Stimulated activated effector memory CD8-positive, alpha-beta T cell treated with anti-CD3 and anti-CD28 coated beads, Interleukin-12 subunit alpha, Interleukin-12 subunit beta, amount 100 ng/mL, for 72 hours (primary cell): ENCODE data around the gene LY86.
A peak's percentile ranks its signal among the peaks of the same experiment; 100 is the strongest.

Experiments used
- ATAC-seq: fragments of 150-1000 bp; cut with Tn5 transposase; 2 replicates; pipeline ENCODE4 v1.10.0; 2021
- DNase-seq, 2 donors: peaks; one replicate each; pipeline ENCODE4 v3.0.0; 2021 to 2022; ENCODE audit warnings: low spot score in 2 of 2
- H3K27ac Mint-ChIP-seq: one replicate; pipeline ENCODE4 v1.8.0; 2022; ENCODE audit warnings: mild to moderate bottlenecking, mixed read lengths
- H3K36me3 Mint-ChIP-seq: one replicate; pipeline ENCODE4 v1.8.0; 2022; ENCODE audit warnings: mild to moderate bottlenecking, mixed read lengths
- H3K4me1 Mint-ChIP-seq: one replicate; pipeline ENCODE4 v1.8.0; 2022; ENCODE audit warnings: mixed read lengths
- H3K4me3 Mint-ChIP-seq: one replicate; pipeline ENCODE4 v1.8.0; 2022; ENCODE audit warnings: mild to moderate bottlenecking, mixed read lengths
- H3K9me3 Mint-ChIP-seq: one replicate; pipeline ENCODE4 v1.8.0; 2022; ENCODE audit warnings: mixed read lengths

Gene LY86

GRCh38 chr6:6699741-6700367 lies 111.3 kb downstream of the LY86 start:
- H3K9me3 Mint-ChIP-seq, result no peaks in the 10 kb centered on the region
- ATAC-seq (peak; percentile 4), DNase-seq (no peak)
- H3K27ac Mint-ChIP-seq, result no peak overlapping the region
- no peaks in the 10 kb centered on the region for H3K4me1 Mint-ChIP-seq
- H3K4me3 Mint-ChIP-seq, result no peak overlapping the region
- H3K36me3 Mint-ChIP-seq, result no peaks in the 10 kb centered on the region

- Mint-ChIP-seq H3K9me3 (no peaks in the 10 kb centered on the region), H3K36me3 (no peaks in the 10 kb centered on the region), H3K4me1 (no peaks in the 10 kb centered on the region), H3K4me3 (no peak overlapping the region), H3K27ac (no peak overlapping the region)
- DNase-seq (no peak), ATAC-seq (no peak)
These were observed 112.1 kb downstream of the LY86 start for GRCh38 chr6:6700407-6701270.

- H3K4me1 Mint-ChIP-seq, result no peaks in the 10 kb centered on the region
- no peak overlapping the region for H3K4me3 Mint-ChIP-seq
- no peak for DNase-seq
- H3K9me3 Mint-ChIP-seq, result no peaks in the 10 kb centered on the region
- H3K27ac Mint-ChIP-seq, result no peak overlapping the region
- H3K36me3 Mint-ChIP-seq, result no peaks in the 10 kb centered on the region
- ATAC-seq, result no peak
These were observed 113.3 kb downstream of the LY86 start for GRCh38 chr6:6701864-6702263.

- ATAC-seq, result no peak
- H3K4me3 Mint-ChIP-seq, result no peak overlapping the region
- H3K4me1 Mint-ChIP-seq, result no peaks in the 10 kb centered on the region
- H3K27ac Mint-ChIP-seq, result no peak overlapping the region
- DNase-seq, result no peak
- no peaks in the 10 kb centered on the region for H3K36me3 Mint-ChIP-seq
- H3K9me3 Mint-ChIP-seq, result no peaks in the 10 kb centered on the region
These were observed 115.2 kb downstream of the LY86 start for GRCh38 chr6:6703699-6704098.
